Effector memory CD4-positive, alpha-beta T cell (primary cell): Measurements from ENCODE around the gene PARP4.
"Not testable (repeated sequence)": the region's sequence is repeated elsewhere in the genome, so short reads cannot be mapped to it uniquely, and the experiment has no call there.

Experiments
- DNase-seq, 3 donors: peaks; one replicate each; pipeline ENCODE4 v3.0.0-alpha.2; 2020
- H3K27ac ChIP-seq: 2 replicates; pipeline ENCODE4 v1.7.0; 2013; ENCODE audit warnings: mild to moderate bottlenecking, low read length, moderate library complexity; ENCODE audit not compliant: insufficient read depth, poor library complexity, severe bottlenecking
- H3K27me3 ChIP-seq: replicated peaks from 2 replicates; pipeline ENCODE4 v1.7.0; 2013; ENCODE audit warnings: mild to moderate bottlenecking, low read length; ENCODE audit not compliant: insufficient read depth, control insufficient read depth, poor library complexity, severe bottlenecking
- H3K36me3 ChIP-seq: 2 replicates; pipeline ENCODE4 v1.7.0; 2013; ENCODE audit warnings: mild to moderate bottlenecking, low read length, moderate library complexity; ENCODE audit not compliant: control insufficient read depth, insufficient read depth
- H3K4me1 ChIP-seq: 2 replicates; pipeline ENCODE4 v1.7.0; 2013; ENCODE audit warnings: low read length, mild to moderate bottlenecking; ENCODE audit not compliant: control insufficient read depth, insufficient read depth, poor library complexity, severe bottlenecking
- H3K4me3 ChIP-seq: 2 replicates; pipeline ENCODE4 v1.7.0; 2013; ENCODE audit warnings: low read length, low read depth, mild to moderate bottlenecking; ENCODE audit not compliant: insufficient read depth, poor library complexity, severe bottlenecking
- H3K9me3 ChIP-seq: 2 replicates; pipeline ENCODE4 v1.7.0; 2013; ENCODE audit warnings: mild to moderate bottlenecking, low read length, moderate library complexity; ENCODE audit not compliant: control insufficient read depth

Gene PARP4

DNA sequence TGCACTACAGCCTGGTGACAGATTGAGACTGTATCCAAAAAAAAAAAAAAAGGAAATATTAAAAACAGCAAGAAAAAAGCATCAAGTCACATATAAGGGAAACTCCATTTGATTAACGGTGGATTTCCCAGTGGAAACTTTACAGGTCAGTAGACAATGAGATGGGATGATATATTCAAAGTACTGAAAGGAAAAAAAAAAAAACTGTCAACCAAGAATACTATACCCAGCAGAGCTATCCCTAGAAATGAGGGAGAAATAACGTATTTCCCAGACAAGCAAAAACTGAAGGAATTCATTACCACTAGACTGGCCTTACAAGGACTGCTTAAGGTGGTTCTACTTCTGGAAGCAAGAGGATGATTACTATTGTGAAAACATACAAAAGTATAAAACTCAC is 115.8 kb downstream of the PARP4 start:
- no peak overlapping the region for H3K27ac ChIP-seq
- H3K36me3 ChIP-seq, result no peaks in the 10 kb centered on the region
- peaks cover 4% of the 10 kb centered on the region for H3K9me3 ChIP-seq
- no peak overlapping the region for H3K4me3 ChIP-seq
- no peaks in the 10 kb centered on the region for H3K27me3 ChIP-seq
- DNase-seq, result no peak
- H3K4me1 ChIP-seq, result no peaks in the 10 kb centered on the region

DNA sequence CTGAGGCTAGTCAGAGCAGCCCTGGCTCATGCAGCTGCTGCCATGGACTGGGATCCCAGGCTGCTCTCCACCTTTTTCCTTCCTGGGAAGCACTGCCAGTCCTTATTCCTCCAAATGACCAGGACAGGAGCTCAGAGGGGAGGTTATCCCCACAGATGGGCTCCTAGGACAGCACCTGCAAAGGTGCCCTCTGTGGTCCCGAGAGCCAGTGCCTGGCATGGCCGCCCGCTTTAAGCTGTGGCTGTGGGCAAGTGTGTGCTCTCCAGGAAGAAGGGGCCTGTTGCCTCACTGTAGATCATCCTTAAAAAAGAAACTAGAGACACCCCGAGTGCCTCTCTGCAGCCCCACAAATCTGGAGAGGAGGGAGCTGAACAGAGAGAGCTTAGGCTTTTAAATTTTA is 119.6 kb downstream of the PARP4 start:
- no peak overlapping the region for H3K4me3 ChIP-seq
- no peaks in the 10 kb centered on the region for H3K36me3 ChIP-seq
- H3K27ac ChIP-seq, result no peak overlapping the region
- H3K9me3 ChIP-seq, result peaks cover 4% of the 10 kb centered on the region
- H3K27me3 ChIP-seq, result no peaks in the 10 kb centered on the region
- no peaks in the 10 kb centered on the region for H3K4me1 ChIP-seq
- DNase-seq, result no peak

DNA sequence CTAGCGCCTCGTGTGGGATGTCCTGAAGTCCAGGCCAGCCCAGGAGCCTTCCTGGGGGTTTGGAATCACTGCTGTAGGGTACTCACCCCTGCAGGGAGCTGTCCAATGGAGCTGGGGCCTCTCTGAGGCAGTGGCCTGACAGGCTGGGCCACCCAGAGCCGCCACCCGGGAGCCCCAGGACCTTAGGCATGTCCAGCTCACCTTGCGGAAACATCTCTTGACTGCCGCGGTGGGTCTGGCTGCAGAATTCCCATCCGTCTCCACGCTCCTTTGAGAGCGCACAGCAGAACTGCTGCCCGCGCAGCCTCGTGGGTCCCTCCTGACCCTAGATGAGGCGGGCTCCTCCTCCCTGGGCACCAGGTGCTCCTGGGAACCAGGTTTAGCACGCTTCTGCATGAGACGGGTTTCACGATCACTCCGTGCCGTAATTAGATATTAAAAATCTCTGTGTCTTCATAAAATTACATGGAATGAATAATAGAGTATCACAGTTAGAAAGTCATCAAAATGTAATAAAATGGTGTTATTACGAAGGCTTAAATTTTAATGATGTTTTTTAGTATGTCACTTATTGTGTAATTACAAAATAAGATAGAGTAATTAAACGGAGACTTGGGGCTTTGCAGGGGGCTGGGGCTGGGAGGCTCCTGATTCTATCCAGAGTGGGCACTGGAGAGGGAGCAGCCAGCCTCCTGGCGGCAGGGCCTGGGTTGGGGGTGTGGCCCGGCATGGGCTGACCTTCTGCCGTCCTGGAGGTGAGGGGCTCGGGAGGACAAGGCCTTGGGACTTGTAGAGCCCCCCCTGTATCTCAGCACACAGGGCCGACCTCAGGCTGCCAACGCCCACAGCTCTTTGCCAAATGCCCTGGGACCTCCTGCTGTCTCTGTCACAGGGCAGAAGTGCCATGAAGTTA is 120.6 kb downstream of the PARP4 start:
- not testable (repeated sequence) for DNase-seq, H3K36me3 ChIP-seq, H3K27ac ChIP-seq, H3K4me3 ChIP-seq, H3K9me3 ChIP-seq, H3K4me1 ChIP-seq, H3K27me3 ChIP-seq

DNA sequence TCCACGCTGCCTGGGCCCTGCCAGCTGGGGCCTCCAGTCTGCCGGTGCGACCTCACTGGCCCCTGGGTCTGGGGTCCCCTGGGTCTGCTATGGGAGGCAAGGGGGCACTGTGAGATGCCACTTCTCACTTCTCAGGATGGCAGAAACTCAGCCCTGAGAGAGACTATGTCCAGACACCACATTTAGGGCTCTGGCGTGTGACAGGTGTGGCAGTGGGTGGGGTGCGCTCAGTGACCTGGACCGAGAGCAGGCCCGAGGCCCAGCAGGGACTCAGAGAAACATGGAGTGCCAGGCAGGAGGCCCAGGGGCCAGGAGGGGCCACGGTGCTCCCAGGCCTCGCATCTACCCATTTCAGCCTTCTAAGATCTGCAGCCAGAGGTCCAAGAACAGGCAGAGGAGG is 121.8 kb downstream of the PARP4 start:
- not testable (repeated sequence) for H3K9me3 ChIP-seq, DNase-seq, H3K27ac ChIP-seq, H3K36me3 ChIP-seq, H3K4me1 ChIP-seq, H3K27me3 ChIP-seq, H3K4me3 ChIP-seq

DNA sequence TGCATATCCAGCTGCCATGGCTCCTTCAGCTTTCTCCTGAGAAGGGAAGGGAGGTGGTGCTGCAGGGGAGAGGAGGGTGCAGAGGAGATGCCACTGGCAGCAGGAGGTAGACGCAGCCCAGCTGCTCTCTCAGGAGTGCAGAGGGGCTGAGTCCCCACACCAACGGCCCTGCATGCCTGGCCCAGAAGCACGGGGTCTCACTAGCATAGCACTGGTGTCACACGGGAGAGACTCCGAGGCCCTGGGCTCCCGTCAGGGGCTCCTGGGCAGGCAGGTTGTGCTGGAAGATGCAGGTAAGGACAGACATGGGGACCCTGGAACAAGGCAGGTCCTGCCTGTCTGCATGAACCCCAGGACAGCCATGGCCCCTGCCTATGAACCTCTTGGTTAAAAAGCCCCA is 123.1 kb downstream of the PARP4 start:
- Histone ChIP-seq H3K4me3 (no peak overlapping the region), H3K27ac (no peak overlapping the region), H3K4me1 (no peaks in the 10 kb centered on the region), H3K36me3 (no peaks in the 10 kb centered on the region), H3K9me3 (no peaks in the 10 kb centered on the region), H3K27me3 (no peaks in the 10 kb centered on the region)
- DNase-seq, result no peak

DNA sequence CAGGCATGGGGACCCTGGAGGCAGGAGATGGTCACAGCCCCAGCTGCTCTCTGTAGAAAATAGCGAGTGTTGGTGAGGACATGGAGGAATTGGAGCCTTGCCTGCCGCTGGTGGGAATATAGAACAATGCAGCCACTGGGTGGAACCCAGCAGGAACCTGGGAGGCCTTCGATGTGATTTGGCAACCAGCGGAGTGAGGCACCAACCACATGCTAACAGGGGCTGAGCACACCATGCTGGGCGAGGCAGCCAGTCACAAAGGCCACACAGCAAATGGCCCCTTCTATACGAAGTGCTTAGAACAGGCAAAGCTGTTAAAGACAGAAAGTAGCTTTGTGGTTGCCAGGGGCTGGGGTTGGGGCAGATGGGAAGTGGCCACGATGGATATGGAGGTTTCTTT is 123.8 kb downstream of the PARP4 start:
- not testable (repeated sequence) for H3K4me3 ChIP-seq, H3K4me1 ChIP-seq, H3K27me3 ChIP-seq, H3K9me3 ChIP-seq, H3K36me3 ChIP-seq, DNase-seq, H3K27ac ChIP-seq

DNA sequence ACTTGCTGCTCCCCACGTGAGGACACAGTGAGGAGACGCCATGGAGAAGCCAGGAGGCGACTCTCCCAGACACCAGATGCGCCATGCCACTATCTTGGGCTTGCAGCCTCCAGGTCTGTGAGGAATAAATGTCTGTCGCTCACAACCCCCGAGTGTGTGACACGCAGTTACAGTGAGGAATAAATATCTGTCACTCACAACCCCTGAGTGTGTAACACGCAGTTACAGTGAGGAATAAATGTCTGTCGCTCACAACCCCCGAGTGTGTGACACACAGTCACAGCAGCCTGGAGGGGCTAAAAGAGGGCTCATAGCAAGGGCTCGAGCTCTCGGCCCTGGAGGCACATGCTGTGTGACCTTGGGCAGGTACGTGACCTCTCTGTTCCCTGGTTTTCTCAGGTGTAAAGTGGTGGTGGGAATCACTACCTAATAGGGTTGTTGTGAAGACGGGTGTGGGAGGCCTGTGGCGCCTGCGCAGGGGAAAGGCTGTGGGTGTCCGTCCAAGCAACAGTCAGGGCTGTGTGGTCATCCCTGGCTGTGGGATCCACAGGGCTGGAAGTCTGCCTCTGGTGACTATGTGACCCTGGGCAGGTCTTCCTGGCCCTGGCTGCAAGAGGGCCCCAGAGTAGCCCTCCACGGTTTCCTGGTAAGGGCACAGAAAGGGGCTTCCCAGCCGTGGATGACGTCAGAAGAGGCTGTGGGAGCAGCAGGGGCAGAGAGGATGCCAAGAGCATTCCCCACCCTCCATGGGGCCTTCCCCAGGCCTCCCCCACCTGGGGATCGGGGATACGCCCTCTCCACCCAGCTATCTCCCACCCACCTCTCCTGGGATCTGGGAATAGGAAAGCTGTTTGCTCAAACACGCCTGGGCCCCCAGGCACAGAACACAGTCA is 125.5 kb downstream of the PARP4 start:
- H3K27ac ChIP-seq, result no peak overlapping the region
- H3K9me3 ChIP-seq, result no peaks in the 10 kb centered on the region
- H3K4me3 ChIP-seq, result no peak overlapping the region
- no peaks in the 10 kb centered on the region for H3K4me1 ChIP-seq
- no peaks in the 10 kb centered on the region for H3K27me3 ChIP-seq
- H3K36me3 ChIP-seq, result no peaks in the 10 kb centered on the region
- DNase-seq, result no peak

DNA sequence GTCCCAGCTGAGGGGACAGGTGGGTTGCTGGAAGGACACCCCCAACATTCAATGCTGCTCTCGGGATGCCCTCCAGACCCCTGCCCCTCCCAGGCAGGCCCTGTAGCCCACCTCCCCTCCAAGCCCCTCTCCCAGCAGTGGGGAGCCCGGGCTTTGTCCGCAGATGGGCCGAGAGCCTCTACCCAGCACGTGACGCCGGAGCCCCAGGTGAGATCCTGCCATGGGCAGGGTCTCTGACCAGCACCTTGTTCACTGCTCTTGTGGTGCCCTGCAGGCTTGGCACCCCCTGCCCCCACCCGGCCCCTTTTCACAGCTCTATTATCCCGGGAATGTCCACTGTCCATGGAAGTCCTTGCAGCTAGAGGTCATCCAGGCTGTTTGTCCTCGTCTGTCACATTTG is 126.7 kb downstream of the PARP4 start:
- Histone ChIP-seq H3K36me3 (no peaks in the 10 kb centered on the region), H3K4me3 (no peak overlapping the region), H3K27me3 (no peaks in the 10 kb centered on the region), H3K27ac (no peak overlapping the region), H3K9me3 (no peaks in the 10 kb centered on the region), H3K4me1 (no peaks in the 10 kb centered on the region)
- DNase-seq, result no peak

DNA sequence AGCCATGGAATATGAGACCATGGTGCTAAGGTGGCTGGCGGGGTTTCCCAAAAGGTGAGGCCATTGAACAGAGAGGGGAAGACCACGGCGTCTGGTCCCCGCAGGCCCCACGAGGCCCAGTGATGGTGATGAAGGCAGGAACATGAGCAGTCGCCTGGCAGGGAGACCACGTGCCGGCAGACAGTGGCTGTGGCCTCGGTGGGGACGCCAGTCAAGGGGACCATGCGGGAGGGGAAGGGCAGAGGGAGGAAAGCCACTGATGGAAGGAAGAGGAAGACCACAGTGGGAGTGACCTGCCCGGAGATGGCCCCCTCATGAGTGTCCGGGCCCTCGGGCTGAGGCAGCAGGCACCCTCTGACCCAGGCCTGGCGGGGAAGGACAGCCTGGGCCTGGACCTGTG is 127.6 kb downstream of the PARP4 start:
- H3K36me3 ChIP-seq, H3K27me3 ChIP-seq: not testable (repeated sequence)

DNA sequence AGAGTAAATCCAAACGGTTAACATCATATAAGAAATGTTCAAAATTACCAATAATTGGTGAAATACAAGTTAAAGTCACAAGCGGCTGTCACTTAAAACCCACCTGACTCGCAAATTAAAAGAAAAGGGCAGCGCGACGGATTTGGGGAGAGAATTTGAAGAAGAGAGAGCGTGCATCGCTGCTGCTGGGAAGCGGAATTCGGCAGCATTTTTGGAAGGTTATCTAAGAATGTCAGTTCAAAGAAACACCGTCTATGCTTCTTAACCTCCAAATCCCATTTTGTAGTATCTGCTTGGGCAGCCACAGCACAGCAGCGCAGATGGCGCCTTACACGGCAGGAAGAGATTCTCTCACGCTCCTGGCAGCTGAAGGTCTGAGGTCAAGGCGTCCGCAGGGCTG is 128.5 kb downstream of the PARP4 start:
- not testable (repeated sequence) for H3K4me1 ChIP-seq, H3K9me3 ChIP-seq, H3K36me3 ChIP-seq, DNase-seq, H3K27ac ChIP-seq, H3K27me3 ChIP-seq, H3K4me3 ChIP-seq

More for the DNA sequence above, 127.6 kb downstream of the PARP4 start:
- not testable (repeated sequence) for H3K4me1 ChIP-seq, H3K4me3 ChIP-seq, H3K27ac ChIP-seq, DNase-seq, H3K9me3 ChIP-seq
